GM21515 (cell line): ENCODE data around the gene KBTBD8.

Source experiments
- ATAC-seq: cut with Tn5 transposase; IDR thresholded peaks from one replicate; pipeline ENCODE4 v1.9.1; 2021; ENCODE audit not compliant: unreplicated experiment

The KBTBD8 gene

DNA sequence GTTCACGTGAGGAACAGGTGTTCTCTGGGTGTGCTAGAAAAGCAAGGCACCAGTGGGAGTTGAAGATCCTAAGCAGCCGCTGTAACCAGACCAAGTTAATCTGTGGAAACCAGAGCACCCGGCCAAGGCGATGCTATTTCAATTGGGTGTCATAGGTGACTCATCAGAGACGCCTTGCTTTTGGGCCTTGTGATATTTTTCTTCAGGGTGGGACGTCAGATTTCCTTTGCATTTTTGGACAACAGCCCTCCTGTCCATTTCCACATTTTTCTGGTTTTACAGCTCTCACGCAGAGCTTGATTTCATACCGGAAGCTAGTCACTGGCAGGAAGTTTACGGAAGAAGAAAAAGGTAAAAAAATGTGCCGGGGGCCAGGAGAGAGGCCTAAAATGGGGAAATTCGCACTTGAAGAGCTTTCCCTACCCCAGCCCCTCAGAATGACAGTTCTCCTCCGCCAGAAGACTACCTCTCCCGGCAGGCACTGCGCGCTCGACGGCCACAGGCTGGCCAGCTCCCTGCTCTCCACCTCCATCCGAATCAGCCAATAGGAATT is 471 bp upstream of the KBTBD8 start:
- no peak for ATAC-seq

DNA sequence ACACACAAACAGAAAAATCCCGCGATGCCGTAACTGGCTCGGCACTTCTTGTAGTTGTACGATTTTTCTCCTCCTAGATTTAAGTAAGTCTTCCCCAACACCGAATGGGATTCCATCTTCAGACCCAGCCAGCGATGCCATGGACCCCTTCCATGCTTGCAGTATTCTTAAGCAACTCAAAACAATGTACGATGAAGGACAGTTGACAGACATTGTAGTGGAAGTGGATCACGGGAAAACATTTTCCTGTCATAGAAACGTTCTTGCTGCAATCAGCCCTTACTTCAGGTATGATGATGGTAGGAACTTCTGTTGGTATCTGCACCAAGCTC is 763 bp downstream of the KBTBD8 start:
- ATAC-seq = no peak

DNA sequence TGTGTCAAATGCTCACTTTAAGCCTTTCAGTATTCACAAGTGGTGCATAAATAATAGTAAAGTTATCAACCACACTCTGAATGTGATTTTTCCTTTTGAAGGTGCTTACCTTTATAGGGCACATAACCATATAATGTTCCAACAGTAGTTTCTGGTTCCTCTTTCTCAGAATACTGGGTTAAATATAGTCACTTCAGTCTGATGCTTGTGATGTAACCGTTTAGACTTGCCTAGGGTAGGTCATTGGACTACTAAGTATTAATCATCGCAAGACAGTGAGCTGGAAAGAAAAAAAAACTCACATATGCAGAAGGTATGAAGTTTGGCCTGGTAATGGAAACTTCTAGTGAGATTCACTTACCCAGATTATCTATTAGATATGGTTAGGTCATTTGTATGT is 1.9 kb downstream of the KBTBD8 start:
- ATAC-seq = peak; percentile 47

DNA sequence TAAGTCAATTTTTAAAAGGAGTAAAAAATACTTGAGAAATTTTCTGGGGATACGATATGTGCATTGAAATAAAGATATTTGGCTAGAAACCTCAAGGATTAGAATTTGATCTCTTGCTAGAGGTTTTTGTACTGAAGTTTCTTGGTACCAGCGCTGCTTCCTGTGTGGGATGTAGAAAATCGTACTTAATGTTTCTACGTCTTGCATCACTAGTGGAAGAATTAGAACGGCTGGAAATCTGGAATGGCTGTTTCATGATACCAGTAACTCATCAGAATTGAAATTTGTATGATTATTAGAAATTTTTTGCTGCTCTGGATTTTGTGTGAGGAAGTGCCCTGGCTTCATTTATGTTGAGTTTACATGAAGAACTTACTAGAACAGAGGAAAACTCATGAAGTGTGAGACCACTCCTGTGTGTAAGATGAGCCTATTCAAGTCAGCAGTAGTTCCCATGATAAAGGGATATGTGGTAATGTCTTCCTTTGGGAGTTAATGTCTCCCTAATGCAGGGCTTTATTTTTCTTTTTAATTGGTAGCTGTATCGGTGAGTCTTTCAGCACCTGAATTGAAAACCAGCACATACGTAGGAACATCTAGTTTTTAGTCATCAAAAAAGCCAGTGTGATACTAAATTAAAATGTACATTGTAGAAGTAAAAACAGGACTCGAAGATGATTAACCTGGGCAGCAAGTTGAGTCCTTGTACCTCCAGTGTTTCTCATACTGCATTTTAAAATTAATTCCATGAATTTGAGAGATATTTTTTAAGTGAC is 3.2 kb downstream of the KBTBD8 start:
- ATAC-seq = no peak

DNA sequence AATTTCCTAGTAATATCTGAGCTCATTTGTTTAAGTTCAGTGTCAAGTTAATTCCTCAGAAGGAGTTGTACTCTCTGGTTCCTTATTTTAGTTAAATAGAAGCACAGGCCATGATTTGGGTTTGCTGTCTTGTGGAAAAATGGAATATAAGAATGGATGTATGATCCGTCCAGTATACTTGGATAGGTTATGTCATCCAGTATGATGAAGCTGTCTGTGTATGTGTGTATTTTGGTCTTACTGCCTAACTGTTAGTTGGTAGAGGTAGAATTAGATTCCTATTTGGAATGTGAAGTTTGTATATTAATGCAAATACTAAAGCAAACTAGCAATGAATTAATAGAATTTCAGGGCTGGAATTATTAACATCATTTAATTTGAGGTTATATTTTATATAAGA is 7.9 kb downstream of the KBTBD8 start:
- no peak for ATAC-seq

DNA sequence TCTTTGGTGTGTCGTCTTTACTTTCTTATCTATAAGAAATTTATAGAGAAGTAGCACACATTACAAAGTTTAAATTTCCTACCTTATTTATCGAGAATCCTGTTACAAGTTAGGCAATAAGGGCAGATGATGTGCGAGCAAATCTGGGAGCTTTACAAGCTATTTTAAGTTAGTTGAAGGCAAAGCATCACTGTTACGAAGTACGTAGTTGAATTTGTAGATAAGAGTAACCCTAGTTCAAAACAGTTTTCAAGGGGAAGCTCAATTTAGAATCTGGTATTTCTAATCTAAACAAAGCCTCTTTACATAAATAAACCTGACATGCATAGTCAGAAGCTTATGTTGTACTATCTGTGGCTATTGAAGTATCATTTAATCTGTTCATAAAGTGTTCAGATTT is 8.4 kb downstream of the KBTBD8 start:
- ATAC-seq = no peak

DNA sequence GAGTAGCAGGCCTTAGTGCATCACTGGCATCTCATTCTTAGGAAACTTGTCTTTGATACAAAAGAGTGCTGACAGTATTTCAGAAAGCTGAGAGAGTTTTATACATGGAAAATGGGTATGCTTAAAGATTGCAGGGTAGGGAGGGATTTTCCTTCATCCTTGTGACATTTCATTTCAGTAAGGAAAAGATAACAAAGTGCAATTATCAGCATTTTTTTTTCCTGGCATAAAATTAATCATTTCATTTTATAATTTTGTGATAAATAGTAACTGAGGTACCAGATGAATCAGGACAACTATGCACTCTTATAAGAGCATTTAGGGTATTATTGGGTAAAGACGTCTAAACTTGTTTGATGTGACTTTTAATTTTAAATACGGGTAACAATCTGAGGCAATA is 10.3 kb downstream of the KBTBD8 start:
- no peak for ATAC-seq

DNA sequence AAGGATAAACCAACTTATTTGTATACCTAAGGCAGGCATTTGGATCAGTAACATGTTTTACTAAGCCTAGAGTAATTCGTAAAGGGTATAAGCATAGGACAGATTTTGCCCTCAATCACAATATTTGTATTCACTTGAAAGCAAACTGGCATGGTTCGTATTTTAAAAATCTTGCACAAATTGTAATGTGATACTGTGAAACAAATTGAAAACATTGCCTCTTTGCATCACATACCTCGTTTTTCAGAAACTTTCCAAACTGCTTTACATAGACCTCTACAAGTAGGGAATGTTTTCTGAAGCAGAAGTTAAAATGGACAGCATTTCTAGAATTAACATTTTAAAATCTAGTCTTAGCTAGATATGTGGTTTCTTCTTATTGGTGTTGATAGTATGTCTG is 11.6 kb downstream of the KBTBD8 start:
- no peak for ATAC-seq

DNA sequence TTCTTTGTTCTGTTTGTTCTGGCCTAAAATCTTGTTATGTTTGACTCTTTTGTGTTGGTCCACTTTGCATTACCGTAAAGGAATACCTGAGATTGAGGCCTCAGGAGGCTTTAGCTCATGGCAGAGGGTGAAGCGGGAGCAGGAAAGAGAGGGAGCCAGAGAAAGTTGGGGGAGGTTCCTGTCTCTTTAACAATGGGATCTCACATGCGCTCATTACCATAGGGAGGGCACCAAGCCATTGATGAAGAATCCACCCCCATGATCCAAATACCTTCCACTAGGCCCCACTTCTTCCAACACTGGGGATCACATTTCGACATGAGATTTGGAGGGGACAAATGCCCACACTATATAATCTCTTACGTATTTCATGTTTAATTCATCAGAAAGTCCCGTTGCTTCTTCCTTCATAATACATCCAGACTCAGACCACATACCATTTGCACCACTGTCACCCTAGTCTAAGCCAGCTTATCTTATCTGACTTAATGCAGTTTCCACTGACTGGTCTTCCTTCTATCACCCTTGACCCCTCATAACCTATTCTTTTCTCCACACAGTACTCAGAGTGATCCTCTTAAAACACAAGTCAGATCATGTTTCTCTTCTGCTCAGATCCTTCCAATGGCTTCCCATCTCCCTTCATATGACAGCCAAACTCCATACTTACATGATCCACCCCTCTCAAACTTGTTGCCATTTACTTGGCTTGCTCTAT is 13.5 kb downstream of the KBTBD8 start:
- no peak for ATAC-seq

DNA sequence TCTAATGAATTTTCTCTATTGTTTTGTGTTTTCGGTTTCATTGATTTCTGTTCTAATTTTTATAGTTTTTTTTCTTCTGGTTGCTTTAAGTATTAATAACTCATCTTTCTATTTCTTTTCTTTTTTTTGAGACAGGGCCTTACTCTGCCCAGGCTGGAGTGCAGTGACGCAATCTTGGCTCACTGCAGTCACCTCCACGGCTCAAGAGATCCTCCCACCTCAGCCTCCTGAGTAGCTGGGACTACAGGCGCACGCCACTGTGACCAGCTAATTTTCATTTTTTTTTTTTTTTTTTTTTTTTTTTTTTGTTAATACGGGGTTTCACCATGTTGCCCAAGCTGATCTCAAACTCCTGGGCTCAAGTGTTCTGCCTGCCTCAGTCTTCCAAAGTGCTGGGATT is 14.5 kb downstream of the KBTBD8 start:
- no peak for ATAC-seq

DNA sequence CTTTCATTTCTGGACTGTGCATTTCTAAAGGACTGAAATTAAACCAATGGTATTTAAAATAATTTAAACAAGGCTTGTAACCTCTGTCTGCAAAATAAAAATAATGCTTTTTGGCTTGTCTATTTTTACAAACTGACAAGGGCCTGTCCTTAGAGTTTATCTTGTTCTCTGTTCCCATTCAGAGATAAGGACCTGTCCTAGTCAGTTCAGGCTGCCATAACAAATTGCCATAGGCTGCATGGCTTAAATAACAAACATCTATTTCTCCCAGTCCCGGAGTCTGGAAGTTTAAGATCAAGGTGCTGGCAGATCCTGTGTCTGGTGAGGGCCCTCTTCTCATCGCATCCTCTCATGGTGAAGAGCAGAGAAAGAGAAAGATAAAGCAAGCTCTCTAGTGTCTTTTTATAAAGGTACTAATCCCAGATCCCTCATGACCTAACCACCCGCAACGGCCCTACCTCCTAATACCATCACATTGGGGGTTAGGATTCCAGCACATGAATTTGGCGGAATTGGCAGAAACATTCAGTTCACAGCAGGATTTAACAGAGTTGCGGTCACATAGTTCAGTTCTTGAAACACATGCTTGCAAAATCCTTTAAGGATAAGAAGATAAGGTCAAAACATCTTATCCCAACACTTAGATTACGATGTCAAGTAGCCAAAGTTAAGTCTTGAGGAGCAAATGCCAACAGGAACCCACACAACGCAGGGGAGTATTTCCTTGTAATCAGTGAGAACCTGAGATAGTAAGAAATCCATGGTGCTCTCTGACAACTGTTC is 17.8 kb downstream of the KBTBD8 start:
- ATAC-seq = no peak

DNA sequence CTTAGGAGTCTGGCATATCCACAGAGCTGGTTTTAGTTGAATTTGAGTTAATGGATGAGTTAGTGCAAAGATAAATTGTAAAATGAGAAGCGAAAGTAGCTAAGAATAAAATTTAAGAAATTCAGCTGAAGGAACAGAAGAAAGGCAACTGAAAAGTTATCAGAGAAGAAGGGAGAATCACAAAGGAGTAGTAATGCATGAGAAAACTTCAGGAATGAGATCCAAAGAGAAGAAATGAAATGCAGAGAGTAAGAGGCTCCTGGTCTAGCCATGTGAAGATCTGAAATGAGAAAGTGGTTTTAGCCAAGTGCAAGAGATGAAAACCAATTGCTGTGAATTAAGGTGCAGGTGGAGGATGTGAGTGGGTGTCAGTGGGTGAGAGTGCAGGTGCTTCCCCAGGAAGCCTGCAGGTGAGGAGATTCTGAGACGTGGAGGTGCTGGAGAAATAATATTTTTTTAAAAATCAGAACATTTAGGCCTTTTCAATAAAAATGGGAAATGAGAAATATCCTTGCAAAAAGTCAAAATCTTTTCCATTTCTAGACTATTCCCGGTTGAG is 18.5 kb downstream of the KBTBD8 start:
- ATAC-seq = peak; percentile 59

DNA sequence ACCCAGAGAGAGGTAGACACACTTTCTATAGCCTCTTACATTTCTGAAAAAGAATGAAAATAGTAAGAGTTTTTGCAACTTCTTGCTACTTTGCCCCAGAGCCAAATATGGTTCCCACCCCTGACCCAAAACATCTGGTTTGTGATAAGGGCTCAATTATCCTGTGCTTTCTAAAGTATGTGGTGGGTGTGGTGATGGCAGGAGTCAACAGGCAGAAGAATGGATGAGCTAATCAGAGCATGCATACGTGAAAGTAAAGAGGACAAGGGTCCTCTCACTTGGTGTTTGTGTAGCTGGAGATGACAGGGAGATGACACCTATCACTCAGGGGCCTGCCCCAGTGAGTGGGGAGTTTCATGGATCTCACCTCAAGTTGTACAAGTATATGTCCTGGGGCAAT is 19.1 kb downstream of the KBTBD8 start:
- no peak for ATAC-seq

DNA sequence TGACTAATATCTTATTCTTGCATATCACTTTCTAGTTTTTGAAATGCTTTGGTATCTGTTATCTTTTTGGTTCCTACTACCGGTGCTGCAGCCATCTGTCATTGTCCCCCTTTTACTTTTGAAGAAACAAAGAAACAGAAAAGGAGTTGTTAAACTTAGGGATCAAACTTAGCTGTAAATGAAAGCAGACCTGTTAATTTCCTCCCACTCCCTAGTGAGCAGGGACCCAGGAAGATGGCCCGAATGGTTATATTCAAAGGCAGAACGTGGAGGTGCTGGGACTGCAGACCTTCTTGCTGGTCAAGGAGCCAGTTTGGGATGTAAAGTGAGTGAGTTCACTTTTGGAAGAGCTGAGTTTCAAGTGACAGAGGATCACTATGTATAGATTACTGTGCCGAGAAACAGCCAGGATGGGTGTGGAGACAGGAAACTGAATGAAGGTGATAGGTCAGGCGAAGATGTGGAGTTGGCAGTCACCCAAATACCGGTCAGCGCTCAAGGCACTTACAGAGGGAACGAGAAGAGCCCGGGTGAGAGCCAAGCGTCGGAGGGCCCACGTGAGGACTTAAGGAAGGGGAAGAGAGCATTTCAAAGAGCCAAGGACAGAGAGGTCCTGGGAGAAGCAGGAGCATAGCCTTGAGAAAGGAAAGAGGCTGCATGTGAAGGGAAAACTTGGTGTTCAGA is 20.1 kb downstream of the KBTBD8 start:
- ATAC-seq = peak; percentile 42

DNA sequence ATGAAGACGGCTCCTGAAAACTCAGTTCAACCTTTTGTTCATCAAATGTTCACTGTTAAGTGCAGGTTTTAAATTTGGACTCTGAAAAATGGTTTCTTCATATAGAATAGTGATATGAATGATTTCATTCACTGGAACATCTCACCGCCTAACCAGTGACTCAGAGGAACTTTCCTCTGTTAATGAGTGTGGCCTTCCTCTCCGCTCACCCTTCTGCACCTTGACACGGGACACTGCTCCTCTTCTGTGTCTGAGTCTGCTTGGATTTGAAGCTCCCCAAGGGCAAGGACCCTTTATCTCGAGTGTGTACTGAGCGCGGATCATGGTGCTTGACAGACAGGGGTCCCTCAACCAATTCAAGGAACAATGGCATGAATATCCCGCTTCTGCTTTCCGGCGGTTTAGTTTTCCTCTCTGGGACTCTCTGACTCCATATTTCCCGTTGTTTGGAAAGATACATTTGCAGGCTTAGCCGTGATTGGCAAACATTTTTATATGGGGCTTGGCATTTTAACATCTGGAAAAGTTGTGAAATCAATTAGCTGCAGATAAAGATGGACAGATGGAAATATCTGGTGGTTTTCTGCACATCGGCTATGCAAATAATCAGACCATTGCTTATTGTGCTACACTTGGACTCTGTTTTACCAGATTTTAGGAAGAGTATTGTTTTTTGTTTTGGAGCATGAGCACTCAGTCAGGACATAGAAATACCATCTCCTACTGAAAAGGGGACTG is 20.9 kb downstream of the KBTBD8 start:
- peak; percentile 50 for ATAC-seq

DNA sequence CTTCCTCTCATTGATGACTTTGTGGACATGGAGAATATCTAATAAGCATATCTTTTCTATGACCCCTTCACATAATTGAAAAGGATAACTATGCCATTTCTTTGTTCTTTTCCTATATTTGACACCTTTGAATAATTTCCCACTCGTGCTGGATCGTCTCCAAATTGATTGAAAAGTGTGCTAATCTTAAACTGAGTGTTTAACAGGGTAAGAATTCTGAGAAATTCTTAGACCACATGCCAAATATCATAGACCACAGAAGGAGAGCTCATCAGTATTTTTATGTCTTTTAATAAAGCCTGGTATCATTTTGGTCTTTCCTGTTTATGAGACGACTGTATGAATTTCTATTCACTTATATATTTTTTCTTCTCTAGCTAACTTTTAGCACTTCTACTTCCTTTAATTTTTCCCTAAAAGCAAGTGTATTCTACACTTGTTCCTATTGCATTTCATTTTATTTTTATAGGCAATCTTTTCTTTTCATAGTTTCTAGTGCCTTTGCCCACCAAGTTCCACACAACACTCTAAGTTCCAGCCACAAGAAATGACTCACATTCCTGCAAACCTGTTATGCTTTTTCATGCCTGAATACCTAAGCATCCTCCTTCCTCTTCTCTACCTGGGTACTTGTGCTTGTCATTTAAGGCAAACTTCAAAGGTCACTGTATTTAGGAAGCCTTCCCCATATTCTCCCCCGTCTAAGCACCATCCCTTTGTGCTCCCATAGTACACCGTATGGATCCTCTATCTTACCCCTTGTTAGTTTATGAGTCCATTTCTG is 30.1 kb downstream of the KBTBD8 start:
- ATAC-seq = no peak

DNA sequence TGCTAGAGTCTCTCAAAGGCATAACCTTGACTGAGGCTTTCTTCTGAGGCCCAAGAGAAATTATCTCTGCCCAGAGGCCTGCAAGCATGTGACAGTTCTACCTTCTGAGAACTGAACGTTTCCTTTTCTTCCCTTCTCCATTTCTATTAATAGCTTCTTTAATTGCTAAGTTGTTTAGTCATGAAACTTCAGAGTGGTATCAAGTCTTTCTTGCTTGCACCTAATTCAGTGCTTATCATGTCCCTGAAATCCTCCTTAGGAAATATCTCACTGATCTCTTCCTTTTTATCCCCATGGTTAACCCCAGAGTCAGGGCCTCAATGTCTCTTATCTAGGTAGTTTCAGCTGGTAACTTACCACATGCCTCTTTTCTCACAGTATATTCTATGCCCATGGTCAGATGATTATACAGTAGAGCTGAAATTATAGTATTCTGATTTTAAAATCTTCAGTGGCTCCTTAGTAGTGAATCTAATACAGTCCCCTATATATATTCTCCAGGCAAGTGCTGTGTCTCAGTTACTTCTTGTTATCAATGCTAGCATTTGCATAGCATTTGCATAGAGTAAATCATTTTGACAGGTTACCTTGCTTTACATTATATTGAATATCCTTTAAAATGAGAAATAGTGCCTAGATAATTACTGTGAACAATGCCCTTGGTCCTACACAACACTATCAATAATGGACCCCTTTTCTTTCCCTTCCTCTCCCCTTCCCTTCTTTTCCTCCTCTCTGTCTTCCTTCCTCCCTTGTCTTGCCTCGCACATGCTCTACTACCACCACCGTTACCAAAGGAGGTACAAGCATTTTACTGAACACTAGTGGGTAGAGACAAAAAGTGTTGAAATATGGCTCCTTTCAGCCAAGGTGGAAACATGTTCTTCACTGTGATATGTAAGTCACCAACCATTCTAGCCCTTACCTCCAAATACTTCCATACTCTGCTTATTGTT is 33.0 kb downstream of the KBTBD8 start:
- ATAC-seq = peak; percentile 87

DNA sequence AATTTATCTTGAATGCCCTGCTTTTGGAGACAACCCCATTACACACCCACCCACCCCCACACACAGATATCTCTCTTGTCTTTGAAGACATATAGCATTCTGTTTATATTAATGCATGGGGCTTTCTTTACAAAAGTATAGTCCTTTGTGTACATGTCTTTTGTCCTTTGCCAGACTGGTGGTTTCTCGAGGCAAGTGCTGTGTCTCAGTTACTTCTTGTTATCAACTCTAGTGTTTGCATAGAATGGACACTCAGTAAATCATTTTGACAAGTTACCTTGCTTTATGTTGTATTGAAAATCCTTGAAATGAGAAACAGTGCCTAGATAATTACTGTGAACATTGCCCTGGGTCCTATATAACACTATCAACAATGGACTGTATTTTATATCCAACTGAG is 33.9 kb downstream of the KBTBD8 start:
- ATAC-seq = no peak
